GM10266 (cell line): ENCODE results near the gene ACKR1.

Source experiments
- DNase-seq: peaks from one replicate; pipeline ENCODE4 v3.0.0; 2012; ENCODE audit errors: extremely low spot score
- CTCF ChIP-seq: IDR thresholded peaks from 2 replicates; pipeline ENCODE4 v1.5.1; 2012; ENCODE audit warnings: mild to moderate bottlenecking, low read depth; ENCODE audit not compliant: control insufficient read depth, insufficient read depth; ENCODE audit errors: missing control alignments

ACKR1 gene

DNA sequence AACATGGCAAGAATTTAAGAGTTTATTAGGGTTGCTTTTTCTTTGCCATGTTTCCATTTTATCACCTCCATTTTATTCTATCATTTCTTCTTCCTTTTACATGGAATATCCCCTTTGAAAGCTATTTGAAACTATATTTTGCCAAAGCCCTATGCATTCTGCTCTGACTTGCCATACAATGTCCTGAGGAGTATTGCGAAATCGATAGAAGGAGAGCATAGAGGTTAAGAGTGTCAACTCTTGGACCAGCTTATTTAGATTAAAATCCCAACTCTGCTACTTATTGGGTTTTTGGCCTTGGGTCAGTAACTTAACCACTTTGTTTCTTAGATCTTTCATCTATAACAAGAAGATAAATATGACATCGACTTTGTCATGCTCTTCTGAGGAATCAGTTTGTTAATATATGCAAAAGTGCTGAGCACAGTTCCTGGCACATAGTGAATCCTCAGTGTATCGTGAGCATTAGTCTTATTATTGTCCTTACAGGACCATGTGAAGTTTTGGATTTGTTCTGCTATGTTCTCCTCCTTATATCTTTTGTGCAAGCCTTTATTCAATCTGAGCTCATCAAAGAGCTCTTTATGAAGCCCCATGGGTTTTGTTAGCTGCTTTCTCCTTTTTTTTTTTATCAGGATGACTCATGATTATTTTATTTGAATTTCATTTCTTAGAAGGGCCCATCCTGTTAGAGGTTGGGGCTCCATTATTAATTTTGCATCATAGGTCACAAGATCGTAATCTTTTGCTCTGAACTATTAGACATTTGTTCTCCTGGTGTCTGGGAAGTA is 17.6 kb downstream of the ACKR1 start:
- TF ChIP-seq CTCF: no peak
- DNase-seq: no peak

- DNase-seq: no peak
- TF ChIP-seq CTCF: no peak
Measured at GRCh38 chr1:159223004-159223403, 18.3 kb downstream of the ACKR1 start.

DNA sequence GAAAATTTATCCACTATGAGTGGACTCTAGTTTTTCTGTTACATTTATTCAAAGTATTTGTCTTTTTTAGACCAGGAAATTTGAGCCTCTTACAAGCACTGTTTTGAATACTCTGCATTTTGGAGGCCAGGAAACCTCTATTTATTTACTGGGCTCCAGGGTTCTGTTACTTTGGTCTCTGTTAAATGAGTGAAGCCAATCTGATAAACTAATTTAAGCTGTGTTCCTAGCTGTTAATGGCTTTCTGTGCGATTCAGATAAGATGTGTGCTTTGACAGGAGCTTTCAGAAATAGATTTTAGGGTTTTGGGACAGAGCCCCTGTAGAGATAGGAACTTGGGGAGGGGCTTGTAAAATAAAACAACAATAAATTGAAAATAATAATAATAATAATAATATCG is 23.9 kb downstream of the ACKR1 start:
- DNase-seq: no peak
- TF ChIP-seq CTCF: no peak

- DNase-seq: no peak
- TF ChIP-seq CTCF: no peak
Measured at GRCh38 chr1:159229260-159229885, 24.7 kb downstream of the ACKR1 start.

DNA sequence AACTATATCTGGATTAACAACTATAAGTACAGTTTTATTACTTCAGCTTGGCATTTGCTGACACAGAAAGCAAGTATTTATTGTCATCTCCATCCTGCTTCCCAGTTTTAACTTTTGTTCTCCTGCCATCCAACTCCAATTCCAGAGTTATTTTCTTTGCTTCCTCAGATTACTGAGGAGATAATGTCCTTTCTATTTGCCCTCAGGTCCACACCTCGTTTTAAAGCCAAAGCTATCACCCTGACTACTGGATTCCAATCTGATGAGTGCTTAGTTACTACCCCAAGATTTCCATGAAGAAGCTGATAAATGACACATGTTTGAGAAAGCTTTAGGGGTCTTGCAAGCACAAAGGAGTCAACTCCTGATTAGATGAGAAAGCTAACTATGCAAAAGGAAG is 25.2 kb downstream of the ACKR1 start:
- no peak for DNase-seq
- TF ChIP-seq CTCF: no peak

DNA sequence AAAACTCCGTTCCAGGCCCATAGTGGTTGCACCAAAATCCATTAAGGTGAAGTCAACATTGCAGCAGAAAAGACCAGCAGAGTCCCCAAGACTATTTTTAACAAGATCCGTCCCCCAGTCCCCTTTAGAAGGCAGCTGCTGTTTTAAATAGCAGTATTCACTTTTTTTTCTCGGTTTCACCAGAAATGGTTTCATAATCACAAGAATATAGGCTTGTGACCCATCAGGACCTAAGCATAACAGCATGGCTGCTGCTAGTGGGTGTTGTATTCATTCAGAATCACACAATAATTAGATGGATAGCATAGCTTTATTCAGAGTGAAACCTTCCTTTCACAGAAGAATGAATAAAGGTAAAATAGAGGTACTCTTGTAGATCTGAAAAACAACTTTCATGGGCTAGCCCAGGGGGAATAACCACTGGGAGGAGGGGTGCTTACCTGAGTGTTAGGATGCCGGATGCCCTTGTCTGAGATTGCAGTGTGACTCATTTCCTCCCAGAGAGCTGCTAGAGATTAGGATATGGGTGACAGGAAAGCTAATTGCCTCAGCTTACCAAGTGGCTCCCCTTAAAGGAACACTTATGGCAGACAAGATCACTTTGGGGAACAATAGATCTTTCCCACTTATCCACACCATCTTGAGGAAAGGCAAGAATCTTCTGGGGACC is 35.0 kb downstream of the ACKR1 start:
- no peak for TF ChIP-seq CTCF
- peak; percentile 42 for DNase-seq

DNA sequence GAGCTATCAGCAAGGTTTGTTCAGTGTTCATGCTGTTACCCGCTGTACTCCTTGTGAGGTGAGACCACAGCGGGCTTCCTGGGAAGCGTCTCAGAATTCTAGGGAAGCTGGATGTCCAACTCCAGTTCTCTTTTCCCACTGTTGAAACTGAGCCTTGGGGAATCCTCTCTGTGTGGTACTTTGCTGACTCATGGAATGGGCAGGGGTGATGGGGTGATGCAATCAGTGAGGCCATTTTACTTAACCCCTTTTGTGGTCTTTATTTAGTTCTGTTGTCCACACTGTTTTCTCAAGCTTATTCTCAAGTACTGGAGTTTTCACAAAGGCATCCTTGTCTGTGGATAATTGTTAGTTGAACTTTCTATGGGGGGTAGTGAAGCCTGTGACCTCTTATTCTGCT is 42.6 kb downstream of the ACKR1 start:
- TF ChIP-seq CTCF: no peak
- DNase-seq: no peak
